Nephron progenitor cell (in vitro differentiated cells): ENCODE measurements around the gene CCNI2.
A peak's percentile ranks its signal among the peaks of the same experiment; 100 is the strongest.

ENCODE experiments used
- DNase-seq: peaks from one replicate; pipeline ENCODE4 v3.0.0; 2021
- H3K27ac Mint-ChIP-seq: 2 replicates; pipeline ENCODE4 v1.8.0; 2021; ENCODE audit warnings: mild to moderate bottlenecking, moderate library complexity, mixed read lengths
- H3K27me3 Mint-ChIP-seq: 2 replicates; pipeline ENCODE4 v1.8.0; 2021; ENCODE audit warnings: mild to moderate bottlenecking, low read depth, mixed read lengths; ENCODE audit not compliant: poor library complexity
- H3K36me3 Mint-ChIP-seq: 2 replicates; pipeline ENCODE4 v1.8.0; 2021; ENCODE audit warnings: low read depth, mixed read lengths
- H3K4me1 Mint-ChIP-seq: 2 replicates; pipeline ENCODE4 v1.8.0; 2021; ENCODE audit warnings: mixed read lengths
- H3K4me3 Mint-ChIP-seq: 2 replicates; pipeline ENCODE4 v1.8.0; 2021; ENCODE audit warnings: mild to moderate bottlenecking, moderate library complexity, mixed read lengths
- H3K9me3 Mint-ChIP-seq: 2 replicates; pipeline ENCODE4 v1.8.0; 2021; ENCODE audit warnings: mild to moderate bottlenecking, moderate library complexity, mixed read lengths
- TF ChIP-seq, protein P1 (sequence below): fragments of 200-600 bp; sonication (generic); IDR thresholded peaks from 2 replicates; pipeline ENCODE4 v1.5.0; 2021; ENCODE audit warnings: antibody characterized with exemption

Gene CCNI2

DNA sequence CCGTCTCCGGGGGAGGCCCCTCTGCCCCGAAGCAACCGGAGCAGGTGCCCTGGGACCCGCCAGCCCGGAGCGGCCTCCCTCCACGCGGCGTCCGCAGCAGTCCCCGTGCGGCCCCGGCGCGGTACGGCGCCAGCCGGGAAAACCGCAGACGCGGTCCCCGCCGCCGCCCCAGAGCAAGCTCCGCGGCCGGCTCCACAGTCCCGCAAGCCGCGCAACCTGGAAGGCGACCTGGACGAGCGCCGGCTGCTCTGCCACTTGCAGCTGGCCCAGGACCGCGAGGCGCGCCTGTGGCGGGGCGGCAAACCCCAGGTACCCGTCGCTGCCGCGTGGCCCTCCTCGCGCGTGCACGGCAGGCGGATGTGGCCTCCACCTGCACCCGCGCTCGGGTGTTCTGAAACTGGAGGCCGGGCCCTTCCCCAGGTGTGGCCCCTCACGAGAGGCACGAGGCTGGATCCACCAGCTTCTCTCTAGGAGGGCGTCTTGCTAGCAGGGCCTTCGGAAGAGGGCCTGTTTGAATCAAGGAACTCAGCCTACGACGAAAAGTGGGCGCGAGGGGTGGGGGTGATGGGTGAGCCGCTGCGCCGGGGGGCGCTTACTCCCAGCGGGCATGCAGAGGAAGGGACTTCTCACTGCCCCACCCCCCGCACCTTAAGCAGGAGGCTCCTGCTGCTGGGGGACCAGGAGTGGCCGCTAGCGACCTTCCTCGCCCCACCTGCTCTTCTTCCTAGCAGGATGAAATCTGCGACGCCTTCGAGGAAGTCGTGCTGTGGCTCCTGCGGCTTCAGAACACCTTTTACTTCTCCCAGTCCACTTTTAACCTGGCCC is 602 bp downstream of the CCNI2 start:
- Mint-ChIP-seq H3K27me3 (peaks cover 97% of the 10 kb centered on the region), H3K36me3 (no peaks in the 10 kb centered on the region), H3K27ac (no peak overlapping the region), H3K4me3 (peak overlapping the region; percentile 42), H3K4me1 (no peaks in the 10 kb centered on the region), H3K9me3 (peaks cover 5% of the 10 kb centered on the region)
- DNase-seq: peak; percentile 59
- TF ChIP-seq, protein P1, sequence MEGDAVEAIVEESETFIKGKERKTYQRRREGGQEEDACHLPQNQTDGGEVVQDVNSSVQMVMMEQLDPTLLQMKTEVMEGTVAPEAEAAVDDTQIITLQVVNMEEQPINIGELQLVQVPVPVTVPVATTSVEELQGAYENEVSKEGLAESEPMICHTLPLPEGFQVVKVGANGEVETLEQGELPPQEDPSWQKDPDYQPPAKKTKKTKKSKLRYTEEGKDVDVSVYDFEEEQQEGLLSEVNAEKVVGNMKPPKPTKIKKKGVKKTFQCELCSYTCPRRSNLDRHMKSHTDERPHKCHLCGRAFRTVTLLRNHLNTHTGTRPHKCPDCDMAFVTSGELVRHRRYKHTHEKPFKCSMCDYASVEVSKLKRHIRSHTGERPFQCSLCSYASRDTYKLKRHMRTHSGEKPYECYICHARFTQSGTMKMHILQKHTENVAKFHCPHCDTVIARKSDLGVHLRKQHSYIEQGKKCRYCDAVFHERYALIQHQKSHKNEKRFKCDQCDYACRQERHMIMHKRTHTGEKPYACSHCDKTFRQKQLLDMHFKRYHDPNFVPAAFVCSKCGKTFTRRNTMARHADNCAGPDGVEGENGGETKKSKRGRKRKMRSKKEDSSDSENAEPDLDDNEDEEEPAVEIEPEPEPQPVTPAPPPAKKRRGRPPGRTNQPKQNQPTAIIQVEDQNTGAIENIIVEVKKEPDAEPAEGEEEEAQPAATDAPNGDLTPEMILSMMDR: no peak

DNA sequence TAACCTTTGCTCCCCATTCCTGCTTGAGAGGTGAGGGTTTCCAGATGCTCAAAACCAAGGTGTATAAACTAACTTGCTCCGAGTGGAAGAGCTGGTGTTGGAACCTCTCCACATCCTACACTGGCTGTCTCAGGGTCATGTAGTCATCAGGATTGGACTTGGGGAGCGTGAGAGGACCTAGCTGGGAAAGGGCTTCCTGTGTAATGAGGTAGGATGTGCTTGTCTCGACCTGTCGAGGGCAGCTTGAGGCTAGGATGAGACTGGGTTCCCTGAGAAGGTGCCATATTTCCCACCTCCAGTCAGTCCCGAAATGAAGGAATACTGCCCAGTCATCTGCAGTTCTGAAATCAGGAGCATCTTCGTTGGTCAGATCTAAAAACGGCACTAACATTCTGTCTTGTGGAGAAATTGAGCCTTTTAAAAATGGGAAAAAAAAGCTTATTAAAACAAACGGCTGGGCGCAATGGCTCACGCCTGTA is 1.3 kb downstream of the CCNI2 start:
- Mint-ChIP-seq H3K36me3 (no peaks in the 10 kb centered on the region), H3K27me3 (peaks cover 95% of the 10 kb centered on the region), H3K9me3 (no peaks in the 10 kb centered on the region), H3K4me3 (peak overlapping the region; percentile 42), H3K27ac (no peak overlapping the region), H3K4me1 (peaks cover 5% of the 10 kb centered on the region)
- TF ChIP-seq, protein P1: no peak
- DNase-seq: no peak

DNA sequence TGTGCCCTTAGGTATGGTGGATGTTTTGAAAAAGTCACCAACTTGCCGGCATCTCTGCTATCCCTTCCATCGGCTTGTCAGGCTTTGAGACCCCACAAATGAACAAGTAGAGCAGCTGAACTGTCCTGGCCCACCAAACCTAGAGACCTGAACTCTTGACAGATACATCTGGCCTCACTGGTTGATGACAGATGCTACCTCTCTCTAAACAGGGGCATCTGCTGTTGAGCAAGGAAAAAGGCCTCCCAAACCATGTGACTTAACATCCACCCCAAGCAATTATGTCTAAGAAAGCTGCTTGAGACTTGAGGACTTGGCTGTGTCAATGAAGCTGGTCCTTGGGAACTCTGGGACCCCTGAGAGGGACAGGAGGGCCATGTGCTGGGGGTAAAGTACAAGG is 2.3 kb downstream of the CCNI2 start:
- no peak overlapping the region for H3K4me3 Mint-ChIP-seq
- no peaks in the 10 kb centered on the region for H3K36me3 Mint-ChIP-seq
- no peaks in the 10 kb centered on the region for H3K9me3 Mint-ChIP-seq
- peaks cover 7% of the 10 kb centered on the region for H3K4me1 Mint-ChIP-seq
- peaks cover 88% of the 10 kb centered on the region for H3K27me3 Mint-ChIP-seq
- TF ChIP-seq, protein P1: no peak
- H3K27ac Mint-ChIP-seq: no peak overlapping the region
- DNase-seq: no peak

DNA sequence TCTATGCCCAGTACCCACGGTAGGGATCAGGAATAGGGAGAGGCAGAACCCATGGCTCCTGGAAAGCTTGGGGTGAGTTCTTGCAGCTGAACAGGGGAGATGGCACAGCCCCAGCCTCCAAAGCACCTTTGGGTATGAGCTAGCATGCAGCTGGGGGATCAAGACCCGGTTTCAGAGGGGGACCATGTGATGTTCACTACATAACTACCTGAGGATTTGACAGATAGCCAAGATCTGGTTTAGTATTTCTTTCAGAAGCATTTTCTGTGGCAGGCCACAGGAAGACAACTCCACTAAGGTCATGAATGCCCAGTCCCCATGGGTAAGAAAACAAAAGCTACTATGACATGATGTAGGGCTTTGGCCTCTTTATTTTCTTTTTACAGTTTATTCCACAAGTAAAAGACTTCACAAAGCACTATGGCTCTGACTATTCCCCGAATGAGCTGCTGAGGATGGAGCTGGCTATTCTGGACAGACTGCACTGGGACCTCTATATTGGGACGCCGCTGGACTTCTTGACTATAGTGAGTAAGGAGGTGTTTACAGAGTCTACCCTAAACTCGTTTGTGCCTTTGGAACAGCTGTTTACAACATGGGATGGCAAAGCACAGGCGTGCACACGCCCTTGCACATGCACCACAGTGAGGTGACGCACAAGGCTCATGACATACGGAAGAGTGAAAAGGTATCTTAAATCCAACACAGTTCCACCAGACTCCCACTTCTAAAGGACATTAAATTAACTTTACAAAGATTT is 3.4 kb downstream of the CCNI2 start:
- H3K4me1 Mint-ChIP-seq: peaks cover 14% of the 10 kb centered on the region
- H3K36me3 Mint-ChIP-seq: no peaks in the 10 kb centered on the region
- no peak overlapping the region for H3K27ac Mint-ChIP-seq
- H3K4me3 Mint-ChIP-seq: no peak overlapping the region
- H3K27me3 Mint-ChIP-seq: peaks cover 80% of the 10 kb centered on the region
- no peak for DNase-seq
- H3K9me3 Mint-ChIP-seq: no peaks in the 10 kb centered on the region
- TF ChIP-seq, protein P1: no peak

DNA sequence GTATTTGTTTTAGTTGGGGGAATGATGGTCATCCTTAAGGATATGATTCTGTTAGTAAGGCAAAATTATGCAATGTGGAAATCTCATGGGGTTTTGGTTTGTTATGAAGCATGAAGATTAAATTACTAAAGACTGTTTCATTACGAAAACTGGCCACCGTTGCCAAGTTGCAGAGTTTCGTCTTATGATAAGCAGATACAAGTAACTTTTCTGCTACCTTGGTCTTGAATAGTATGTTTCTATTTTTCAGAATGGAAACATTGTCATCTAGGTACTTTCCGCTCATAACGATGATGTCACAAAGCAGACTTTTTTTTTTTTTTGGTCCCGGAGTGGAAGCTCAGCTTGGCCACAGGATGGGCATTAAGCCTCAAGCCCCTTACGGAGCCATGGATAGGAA is 4.2 kb downstream of the CCNI2 start:
- Mint-ChIP-seq H3K36me3 (no peaks in the 10 kb centered on the region), H3K9me3 (no peaks in the 10 kb centered on the region), H3K27ac (no peak overlapping the region), H3K4me3 (no peak overlapping the region), H3K4me1 (peaks cover 14% of the 10 kb centered on the region), H3K27me3 (peaks cover 72% of the 10 kb centered on the region)
- TF ChIP-seq, protein P1: no peak
- no peak for DNase-seq
